GM12892 (cell line): Measurements from ENCODE around the gene ATP5F1E.
A peak's percentile ranks its signal among the peaks of the same experiment; 100 is the strongest.

Source experiments
- DNase-seq: peaks from one replicate; pipeline ENCODE4 v3.0.0; 2011; ENCODE audit not compliant: insufficient read length
- FAIRE-seq: peaks from 2 replicates; lab custom pipeline; 2011; peaks lifted over from hg19 to GRCh38; lab: Jason Lieb, UNC
- POLR2A ChIP-seq: IDR thresholded peaks from 2 replicates; pipeline ENCODE4 v1.6.1; 2011; ENCODE audit warnings: low read depth, low read length, control low read depth
- POLR2AphosphoS5 ChIP-seq: IDR thresholded peaks from 2 replicates; pipeline ENCODE4 v1.6.1; 2011; ENCODE audit warnings: low read depth, low read length, control low read depth
- TAF1 ChIP-seq: IDR thresholded peaks from 2 replicates; pipeline ENCODE4 v1.6.1; 2011; ENCODE audit warnings: low read depth, mild to moderate bottlenecking, control low read depth, low read length, borderline replicate concordance

Gene ATP5F1E

GRCh38 chr20:59000326-59000725 lies 31.8 kb downstream of the ATP5F1E start:
- no peak for FAIRE-seq
- TF ChIP-seq TAF1 (no peak), POLR2AphosphoS5 (peak; percentile 53; the same call in 1 of the 2 replicates)
- no peak for DNase-seq

DNA sequence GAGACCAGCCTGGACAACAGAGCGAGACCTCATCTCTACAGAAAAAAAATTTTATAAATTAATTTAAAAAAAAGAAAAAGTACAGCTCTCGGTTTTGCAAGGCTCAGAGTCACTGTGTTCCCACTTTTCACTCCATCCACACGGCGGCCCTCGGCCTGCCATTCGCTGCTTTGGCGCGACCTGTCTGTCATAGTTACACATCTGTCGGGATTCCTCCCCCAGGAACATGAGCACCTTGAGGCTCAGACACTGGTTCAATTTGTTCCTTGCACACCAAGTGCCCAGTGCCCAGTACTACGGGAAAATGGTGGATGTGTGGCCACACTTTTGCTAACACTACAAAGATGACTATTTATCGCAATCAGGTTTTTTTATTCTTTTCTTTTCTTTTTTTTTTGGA lies 33.5 kb downstream of the ATP5F1E start:
- TF ChIP-seq POLR2AphosphoS5: no peak
- 0 out of 2 replicates have a peak, but pooled peaks have one; percentile 26 for TF ChIP-seq POLR2A
- no peak for TF ChIP-seq TAF1
- no peak for FAIRE-seq
- DNase-seq: no peak

DNA sequence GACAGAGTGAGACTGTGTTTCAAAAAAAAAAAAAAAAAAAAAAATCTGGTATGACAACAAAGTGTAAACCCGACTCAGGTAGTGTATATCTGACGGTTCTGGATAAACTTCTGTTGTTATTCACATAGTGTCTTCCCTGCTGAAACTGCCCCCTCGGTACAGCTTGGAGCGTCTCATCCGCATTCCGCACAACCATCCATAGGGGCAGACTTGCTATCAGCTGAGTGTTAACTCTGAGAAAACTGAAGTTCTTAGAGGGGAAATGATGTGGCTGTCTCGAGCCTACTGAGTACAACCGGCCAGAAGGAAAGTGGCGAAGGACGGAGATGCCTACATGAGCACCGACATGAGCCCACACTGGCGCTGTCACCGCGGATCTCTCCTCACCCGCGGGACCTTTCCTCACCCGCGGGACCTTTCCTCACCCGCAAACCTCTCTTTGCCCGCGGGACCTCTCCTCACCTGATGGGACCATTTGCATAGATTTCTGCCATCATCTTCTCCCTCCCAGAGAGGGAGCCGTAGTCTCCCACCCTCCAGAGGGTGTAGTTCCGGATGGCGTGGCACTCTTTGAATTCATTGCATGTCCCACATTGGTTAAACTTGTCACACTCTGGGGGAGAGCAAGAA lies 34.9 kb downstream of the ATP5F1E start:
- FAIRE-seq (no peak), DNase-seq (no peak)
- peak; percentile 54; the same call in 1 of the 2 replicates for TF ChIP-seq POLR2AphosphoS5
- TF ChIP-seq TAF1: no peak
- TF ChIP-seq POLR2A: peak; percentile 25

DNA sequence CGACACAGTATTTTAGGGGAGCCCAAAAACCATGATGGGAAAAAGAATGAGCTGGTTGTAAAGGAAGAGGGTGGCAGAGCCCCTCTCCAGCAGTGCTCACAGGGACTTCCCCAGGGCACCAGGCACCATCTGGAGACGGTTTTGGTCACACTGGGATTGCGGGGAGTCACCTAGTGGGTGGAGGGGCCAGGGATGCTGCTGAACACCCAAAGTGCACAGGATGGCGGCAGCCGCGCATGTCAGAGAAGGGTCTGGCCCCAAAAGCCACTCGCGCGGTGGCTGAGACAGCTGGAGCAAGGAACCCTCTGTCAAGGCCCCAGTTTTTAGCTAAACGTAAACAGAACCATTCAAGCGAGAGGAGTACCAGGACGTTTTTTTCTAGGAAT lies 35.9 kb downstream of the ATP5F1E start:
- TF ChIP-seq POLR2AphosphoS5 (peak; percentile 64), POLR2A (no peak)
- FAIRE-seq (no peak), DNase-seq (no peak)

GRCh38 chr20:58995461-58996225 lies 36.5 kb downstream of the ATP5F1E start:
- FAIRE-seq (no peak), DNase-seq (no peak)
- TF ChIP-seq TAF1: no peak
- peak; percentile 62 for TF ChIP-seq POLR2AphosphoS5
- TF ChIP-seq POLR2A: peak; percentile 17; the same call in 1 of the 2 replicates

DNA sequence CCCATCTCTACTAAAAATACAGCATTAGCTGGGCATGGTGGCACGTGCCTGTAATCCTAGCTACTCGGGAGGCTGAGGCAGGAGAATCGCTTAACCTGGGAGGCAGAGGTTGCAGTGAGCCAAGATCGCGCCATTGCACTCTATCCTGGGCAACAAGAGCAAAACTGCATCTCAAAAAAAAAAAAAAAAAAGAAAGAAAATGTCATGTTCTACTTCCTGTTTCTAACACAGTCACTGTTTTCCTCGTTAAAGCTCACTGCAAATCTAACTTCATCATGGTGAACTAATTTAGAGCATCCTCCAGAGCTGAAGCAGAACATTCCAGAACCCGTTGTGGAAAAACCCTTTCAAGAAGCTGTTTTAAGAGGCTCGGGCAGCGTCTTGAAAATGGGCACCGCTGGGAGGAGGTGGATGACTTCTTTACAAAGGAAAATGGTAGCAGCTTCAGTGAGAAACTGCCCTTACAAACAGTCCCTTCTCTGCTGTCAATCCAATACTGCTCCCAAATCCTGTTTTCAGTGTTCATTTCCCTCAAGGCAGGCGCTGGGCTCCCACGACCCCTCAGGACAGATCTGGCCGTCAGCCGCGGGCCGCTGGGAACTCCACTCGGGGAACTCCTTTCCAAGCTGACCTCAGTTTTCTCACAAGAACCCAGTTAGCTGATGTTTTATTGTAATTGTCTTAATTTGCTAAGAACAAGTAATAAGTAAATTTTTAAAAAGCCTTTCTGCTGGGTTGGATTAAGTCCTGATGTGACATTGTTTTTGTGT lies 37.6 kb downstream of the ATP5F1E start:
- FAIRE-seq (no peak), DNase-seq (no peak)
- TF ChIP-seq TAF1 (no peak), POLR2AphosphoS5 (no peak), POLR2A (no peak)

GRCh38 chr20:58993332-58994248 lies 38.5 kb downstream of the ATP5F1E start:
- FAIRE-seq (peak; percentile 50), DNase-seq (no peak)
- TF ChIP-seq POLR2AphosphoS5 (peak; percentile 60), TAF1 (no peak), POLR2A (0 out of 2 replicates have a peak, but pooled peaks have one; percentile 38)

- FAIRE-seq (no peak), DNase-seq (no peak)
- no peak for TF ChIP-seq TAF1
- TF ChIP-seq POLR2AphosphoS5: no peak
- TF ChIP-seq POLR2A: no peak
These were observed 39.2 kb downstream of the ATP5F1E start for GRCh38 chr20:58992911-58993310.

DNA sequence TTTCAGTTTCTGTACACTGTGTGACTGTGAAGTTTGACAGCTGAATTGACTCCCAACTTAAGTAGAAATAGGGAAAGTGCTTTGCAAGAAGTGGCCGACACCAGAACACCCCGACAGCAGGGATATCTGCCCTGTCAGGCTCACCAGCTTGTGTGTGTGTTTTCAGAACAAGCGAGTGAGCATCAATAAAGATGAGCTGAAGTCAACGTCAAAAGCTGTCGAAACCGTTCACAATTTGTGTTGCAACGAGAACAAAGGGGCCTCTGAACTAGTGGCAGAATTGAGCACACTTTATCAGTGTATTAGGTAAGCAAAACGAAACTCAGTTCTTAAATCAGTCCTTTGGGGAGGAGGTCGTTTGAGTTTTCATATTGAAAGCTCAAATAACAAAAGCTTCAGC lies 40.4 kb downstream of the ATP5F1E start:
- TF ChIP-seq POLR2A: no peak; the same call in 1 of the 2 replicates
- no peak for TF ChIP-seq POLR2AphosphoS5
- TF ChIP-seq TAF1: no peak
- no peak for FAIRE-seq
- DNase-seq: no peak

GRCh38 chr20:58990651-58991445 lies 41.3 kb downstream of the ATP5F1E start:
- TF ChIP-seq TAF1 (no peak), POLR2AphosphoS5 (no peak), POLR2A (no peak)
- DNase-seq: no peak
- no peak for FAIRE-seq
